Measurements from ENCODE around the gene RAD23A.
"Not testable (repeated sequence)": the region's sequence is repeated elsewhere in the genome, so short reads cannot be mapped to it uniquely, and the experiment has no call there.

The RAD23A gene

DNA sequence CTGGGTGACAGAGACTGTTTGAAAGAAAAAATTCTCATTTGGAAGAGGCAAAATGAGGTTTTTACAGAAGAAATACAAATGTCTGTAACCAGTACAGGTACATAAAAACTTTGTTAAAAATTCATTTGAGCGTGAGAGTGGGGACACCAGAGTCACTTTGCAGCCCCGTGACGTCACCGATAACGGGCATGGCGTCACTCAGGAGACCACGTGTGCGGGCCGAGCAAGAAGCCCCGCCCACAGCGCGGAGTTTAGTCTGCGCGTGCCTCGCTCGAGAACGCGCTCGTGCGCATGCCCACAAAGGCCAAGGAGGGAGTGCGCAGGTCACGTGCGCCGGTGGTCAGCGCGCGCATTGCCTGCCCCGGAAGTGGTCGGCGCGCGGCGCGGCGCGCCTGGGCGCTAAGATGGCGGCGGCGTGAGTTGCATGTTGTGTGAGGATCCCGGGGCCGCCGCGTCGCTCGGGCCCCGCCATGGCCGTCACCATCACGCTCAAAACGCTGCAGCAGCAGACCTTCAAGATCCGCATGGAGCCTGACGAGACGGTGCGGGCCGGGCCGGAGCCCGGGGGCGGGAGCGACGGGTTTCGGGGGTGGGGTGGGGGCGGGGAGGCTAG, at the start of gene RAD23A:
Gene RAD23A, plus strand, starts transcription at position 384 of the 613 bp plus-strand sequence. Its CDS starts 87 bp downstream, at position 471.
- peak; percentile 99 for DNase-seq

DNA sequence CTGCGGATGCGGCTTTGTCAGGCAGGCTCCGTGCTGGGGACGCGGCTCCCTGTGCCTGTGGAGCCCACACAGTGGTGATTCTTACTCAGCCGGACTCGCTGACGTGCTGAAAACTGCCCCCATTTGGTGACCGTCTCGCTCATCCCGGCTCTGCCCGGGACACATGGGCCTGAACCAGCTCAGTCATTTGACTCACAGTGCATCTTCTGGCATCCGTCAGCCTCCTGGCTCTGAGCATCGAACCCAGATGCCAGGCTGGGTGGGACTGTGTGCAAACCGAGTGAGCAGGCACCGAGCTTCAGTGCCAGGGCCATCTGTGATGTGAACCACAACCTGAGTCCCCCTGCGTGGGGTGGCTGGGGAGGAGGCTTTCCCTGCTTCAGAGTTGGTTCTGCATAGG, 49.2 kb upstream of the RAD23A start:
- DNase-seq, result no peak

DNA sequence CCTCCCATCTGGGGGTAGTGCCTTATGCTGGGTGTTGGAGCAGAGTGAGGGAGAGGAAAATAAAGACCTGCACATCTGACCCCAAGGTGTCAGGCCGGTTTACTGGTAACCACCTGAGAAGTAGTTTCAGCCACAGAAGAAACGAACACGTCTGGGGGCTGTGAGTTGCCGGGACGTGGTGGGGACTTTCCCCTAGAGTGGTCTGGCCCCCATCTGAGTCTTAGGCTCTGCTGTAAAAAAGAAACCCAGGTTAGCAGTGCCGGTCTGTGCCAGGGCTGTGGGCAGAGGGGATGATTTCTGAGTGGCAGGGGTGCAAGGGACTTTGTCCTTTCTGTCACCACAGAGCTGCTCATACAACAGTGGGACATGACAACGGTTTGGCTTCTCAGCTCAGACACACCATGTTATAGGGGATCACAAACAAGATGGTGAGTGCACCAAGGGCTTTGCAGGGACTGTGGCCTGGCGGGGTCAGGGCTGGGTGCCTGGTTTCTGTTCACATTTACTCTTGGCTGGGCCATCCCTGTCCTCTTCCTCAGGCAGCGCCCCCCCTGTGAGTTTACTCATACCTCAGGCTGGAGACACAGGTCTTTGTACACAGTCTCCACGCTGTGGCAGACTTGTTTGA, 45.7 kb upstream of the RAD23A start:
- DNase-seq, result no peak

DNA sequence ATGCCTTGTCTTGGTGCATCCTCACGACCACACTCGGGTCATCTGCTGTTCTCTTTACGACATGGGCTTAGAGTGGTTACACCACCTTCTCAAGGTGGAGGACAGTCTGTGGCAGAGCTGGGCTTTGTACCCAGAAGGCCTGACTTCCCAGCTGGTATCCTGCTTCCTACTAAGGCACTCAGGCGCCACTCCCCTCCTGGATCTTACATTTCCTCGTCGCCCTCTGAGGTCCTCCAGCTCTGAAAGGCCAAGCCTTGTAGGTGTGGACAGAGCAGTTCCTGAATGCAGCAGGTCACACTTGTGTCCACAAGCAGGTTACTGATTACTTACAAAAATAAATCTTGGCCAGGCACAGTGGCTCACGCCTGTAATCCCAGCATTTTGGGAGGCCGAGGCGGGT, 38.5 kb upstream of the RAD23A start:
- no peak for DNase-seq

DNA sequence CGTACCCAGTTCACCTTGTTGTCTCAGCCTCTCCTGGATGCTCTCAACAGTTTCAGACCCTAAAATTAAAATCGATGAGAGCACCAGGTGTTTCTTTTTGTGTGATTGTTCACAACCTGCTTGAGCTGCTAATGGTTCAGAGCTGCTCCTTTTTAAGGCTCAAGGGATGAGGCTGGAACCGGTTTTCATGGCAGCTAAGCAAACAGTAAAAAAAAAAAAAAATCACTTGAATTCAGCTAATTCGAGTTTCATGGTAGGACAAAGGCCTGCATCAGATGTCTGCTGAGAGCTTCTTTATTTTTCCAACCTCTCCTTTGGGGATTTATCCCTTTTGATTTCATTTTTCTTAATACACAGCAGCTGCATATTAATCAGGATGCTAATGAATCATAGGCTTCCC, 33.1 kb upstream of the RAD23A start:
- no peak for DNase-seq

DNA sequence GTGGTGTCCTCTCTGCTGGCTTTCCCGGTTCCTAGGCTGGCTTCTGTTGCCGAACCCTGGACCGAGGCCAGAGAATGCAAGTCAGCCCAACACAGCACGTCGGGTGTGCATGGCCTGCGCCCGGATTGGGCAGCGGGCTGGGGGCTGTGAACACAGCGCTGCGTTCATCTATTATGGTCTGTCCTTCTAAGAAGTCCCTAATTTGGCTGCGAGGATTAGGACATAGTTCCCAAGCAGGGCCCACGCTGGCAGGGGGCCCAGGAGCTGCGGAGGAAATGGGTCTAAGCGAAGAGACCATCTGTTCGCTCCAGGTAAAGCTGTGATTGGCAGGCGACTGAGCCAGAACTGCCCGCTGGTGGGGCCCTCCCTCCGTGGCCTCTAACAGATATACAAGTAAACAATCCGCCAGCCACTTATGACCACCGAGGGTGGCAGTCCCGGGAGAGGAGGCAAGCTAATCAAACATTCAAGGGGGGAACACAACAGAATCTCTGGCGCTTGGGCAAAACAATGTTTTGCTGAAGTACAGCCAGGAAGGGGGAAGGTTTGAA, 32.6 kb upstream of the RAD23A start:
- DNase-seq, result no peak

DNA sequence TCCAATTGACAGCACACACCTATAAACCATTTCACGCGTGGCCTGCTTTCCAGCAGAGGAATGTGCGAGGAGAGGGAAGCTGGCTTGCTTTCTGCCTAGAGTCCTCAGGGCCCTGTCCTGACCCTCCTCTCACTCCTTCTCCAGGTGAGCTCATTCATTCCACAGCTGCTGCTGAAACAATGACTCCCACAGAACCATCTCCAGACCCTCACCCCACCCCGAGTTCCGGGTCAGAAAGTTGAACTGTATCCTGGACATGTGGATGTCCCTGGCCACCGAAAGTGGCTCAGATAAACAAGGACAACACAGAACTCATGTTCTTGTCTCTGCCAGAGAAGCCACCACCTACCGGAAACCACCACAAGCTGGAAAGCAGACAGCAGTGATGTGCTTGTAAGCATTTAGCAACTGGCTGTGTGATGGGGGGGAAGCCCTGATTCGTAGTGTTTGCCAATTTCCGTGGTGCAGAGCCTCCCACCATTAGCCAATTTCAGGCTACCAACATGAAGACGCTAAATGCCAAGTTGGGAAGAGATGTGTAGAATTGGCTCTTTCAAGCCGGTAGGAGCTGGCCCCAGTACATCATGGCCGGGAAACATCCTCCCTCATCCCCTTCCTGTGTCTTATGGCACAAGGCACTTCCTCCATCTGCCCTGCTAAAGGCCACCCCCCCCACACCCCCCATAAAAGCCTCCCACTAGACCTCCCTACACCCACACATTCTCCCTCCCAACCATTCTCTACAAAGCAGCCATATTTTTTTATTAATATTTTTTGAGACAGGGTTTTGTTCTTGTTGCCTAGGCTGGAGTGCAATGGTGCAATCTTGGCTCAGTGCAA, 31.6 kb upstream of the RAD23A start:
- DNase-seq, result peak; percentile 51

DNA sequence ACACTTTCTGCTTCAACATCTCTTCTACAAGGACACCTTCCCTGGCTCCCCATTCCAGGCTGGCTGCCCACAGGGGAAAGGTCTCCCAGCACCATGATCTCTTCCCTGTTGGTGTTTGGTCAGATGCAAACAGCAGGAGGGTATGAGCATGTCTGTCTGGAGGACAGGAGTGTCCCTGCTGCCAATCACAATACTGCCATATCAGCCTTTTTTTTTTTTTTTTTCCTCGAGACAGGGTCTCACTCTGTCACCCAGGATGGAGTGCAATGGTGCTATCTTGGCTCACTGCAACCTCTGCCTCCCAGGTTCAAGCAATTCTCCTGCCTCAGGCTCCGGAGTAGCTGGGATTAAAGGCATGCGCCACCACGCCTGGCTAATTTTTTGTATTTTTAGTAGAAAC, 29.8 kb upstream of the RAD23A start:
- not testable (repeated sequence) for DNase-seq

DNA sequence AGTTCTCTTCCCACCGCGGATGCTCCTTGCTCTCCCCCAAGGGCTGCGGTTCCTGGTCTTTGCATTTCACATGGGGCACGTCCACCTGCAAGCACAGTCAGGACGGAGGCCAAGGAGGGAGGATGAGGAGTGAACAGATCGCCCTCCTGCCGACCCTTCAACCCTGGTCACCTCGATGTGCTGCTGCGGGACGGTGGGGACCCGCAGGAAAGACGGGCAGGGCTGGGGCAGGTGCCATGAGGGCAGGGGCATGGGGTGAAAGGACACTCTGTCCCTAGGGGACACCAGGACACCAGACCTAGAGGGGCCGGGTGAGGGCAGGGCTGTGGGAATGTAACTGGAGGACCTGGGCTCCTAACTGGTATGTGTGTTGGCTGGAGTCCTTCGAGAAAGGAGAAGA, 27.4 kb upstream of the RAD23A start:
- no peak for DNase-seq

DNA sequence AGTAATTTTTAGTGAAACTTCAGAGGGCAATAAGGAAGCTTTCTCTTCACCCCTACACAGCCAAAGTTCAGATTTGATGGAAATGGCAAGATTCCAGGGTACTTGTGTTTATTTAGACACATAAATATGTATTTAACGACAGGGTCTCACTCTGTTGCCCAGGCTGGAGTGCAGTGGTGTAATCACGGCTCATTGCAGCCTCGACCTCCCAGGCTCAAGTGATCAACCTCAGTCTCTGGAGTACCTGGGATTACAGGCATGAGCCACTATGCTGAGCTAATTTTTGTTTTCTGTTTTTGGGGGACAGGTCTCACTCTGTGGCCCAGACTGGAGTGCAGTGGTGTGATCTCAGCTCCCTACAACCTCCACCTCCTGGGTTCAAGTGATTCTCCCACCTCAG, 24.6 kb upstream of the RAD23A start:
- DNase-seq, result no peak

DNA sequence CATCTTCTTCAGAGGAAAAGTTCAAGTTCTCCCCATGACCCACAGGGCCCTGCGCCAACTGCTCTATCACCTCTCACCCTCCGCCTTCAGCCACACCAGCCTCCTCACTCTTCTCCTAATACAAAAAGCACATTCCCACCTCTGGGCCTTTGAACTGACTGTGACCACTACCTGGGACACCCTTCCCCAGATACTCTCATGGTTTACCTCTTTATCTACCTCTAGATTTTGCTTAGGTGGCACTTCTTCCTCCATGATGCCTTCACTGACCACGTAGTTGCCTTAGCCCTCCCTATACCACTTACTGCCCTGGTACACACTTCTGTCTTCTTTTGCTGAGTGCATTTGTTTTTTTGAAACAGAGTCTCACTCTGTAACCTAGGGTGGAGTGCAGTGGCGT, 22.7 kb upstream of the RAD23A start:
- no peak for DNase-seq

DNA sequence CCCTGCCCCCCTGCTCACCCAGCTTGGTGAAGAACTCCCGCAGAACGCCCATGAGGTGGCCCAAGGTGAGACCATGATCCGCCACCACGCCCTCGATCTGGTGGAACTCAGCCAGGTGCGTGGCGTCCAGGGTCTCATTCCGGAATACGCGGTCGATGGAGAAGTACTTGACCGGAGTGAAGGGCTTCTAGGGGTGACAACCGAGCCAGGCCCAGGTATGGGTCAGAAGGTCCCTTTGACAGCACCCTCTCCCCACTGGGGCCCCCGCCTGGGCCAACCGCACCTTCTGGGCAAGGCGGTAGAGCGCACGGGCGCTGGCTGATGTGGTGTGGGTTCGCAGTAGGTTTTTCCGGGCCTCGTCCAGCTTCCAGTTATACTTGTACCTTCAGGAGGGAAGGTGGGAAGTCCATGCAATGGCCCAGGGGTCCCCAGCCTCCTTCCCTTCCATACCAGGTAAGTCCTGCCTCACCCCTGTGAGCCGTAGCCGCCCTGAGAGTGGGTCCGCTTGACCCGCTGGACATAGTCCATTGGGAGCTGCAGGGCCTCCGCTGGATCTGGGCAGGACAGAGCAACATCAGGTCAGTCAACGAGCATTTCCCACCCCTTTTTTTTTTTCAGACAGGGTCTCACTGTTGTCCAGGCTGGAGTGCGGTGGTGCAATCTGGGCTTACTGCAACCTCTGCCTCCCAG, 20.9 kb upstream of the RAD23A start:
- DNase-seq, result no peak

DNA sequence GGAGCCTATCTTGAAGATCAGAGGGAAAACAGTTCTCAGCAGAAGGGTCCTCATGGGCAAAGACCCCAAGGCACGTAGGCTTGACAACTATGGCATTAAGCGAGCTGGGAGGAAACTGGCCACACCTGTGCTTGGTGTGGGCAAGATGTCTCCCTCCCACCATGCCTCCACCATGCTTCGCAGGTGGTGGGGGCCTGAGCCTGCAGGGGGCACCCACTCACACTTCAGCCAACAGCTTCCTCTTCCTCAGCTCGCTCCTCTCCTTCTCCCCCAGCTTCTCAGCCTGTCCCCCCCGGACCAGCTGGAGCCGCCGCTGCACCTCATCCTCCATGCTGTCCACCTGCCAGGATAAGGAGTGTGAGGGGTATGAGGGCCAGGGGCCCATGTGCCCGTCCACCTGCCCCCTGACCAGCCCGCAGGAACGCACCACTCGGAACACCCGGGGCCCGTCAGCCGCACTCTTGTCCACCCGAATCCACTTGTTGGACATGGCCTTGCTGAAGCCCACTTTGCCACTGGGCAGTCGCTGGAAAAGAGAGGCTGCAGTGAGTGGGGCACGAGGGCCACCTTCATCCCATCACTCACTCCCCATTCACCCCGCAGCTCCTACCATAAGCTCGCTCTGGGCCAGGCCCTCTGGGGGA, 15.5 kb upstream of the RAD23A start:
- DNase-seq, result no peak

DNA sequence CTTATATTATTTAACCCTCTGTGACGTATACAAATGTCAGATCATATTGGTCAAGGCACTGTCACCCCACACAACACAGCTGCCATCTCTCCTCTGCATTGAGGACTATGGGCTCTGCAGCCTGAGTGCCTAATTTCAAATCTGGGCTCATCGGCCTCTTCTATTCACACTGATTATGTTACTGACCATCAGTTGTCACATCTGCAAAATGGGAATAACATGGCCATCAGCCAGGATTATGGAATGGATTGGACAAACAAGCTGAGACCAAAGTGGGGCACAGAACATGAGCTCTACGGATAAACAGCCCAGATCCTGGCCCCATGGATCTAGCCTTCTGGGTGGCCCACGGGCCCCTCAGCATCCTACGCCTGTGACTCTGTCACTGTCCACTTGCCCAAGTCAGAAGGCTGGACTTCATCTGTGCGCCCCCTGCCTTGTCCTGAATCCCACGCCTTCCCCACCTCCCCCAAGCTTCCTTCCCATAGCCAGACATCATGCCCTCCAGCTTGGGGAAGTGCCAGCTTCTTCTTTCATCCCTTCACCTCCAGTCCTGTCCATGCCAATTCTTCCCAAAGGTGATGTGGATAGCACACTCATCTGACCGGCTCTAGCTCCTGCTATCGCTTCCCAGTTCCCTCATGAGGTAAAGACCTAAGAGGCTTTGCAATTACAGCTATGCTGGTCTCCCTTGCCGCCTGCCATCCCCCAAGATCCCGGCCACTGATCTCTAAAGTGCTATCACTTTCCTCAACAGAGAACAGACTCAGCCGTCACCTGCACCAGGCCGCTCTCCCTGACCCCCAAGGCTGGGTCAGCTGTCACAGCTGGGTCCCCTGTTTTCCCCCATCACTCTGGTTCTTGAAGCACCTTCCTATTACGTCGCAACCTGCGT, 13.0 kb upstream of the RAD23A start:
- DNase-seq, result no peak

DNA sequence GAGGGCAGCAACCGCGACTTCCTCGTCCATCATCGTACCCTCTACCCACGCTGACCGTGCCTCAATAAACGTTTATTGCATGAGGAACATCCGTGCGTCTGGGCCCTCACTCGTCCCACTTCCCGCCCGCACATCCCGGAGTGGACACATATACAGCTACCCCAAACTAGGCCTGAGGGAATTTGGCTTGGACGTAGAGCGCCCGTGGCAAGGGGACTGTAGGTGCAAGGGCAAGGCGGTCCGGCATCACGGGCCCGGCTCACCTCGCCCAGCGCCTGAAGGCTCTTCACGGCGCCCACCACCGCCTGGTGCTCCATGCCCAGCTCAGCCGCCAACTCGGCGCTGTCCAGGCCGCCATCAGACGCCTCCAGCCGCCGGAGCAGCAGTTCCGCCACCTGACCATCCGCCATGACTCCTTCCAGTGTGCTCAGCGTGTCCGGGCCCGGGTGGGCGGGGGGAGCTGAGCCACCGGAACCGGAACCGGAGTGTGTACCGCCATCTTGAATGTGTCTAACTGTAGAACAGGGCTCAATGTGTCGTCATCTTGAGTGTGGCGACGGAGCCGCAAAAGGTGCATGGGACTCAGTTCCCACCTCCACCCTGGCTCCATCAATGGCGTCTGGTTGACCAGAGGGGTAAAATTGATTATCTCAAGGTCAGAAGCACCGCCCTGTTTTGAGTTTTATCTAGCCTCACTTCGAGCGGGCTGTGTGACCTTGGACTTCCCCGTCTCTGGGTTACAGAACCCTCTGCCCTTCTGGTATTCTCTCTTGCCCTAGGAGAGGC, 12.2 kb upstream of the RAD23A start, which contains the start of gene FARSA:
Gene FARSA, minus strand, starts transcription at position 425 of the 786 bp plus-strand sequence. Its CDS starts 15 bp downstream, at position 410.
- peak; percentile 92 for DNase-seq

DNA sequence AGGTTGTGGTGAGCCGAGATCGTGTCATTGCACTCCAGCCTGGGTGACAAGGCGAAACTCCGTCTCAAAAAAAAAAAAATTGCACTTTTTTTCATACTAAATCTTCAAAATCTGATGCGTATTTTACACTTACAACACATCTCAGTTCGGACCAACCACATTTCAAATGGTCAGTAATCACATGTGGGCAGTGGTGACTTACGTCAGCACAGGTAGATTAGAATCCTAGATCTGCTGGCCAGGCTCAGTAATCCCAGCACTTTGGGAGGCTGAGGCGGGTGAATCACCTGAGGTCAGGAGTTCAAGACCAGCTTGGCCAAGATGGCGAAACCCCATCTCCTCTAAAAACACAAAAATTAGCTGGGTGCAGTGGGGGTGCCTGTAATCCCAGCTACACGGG, 10.6 kb upstream of the RAD23A start:
- DNase-seq, result no peak

DNA sequence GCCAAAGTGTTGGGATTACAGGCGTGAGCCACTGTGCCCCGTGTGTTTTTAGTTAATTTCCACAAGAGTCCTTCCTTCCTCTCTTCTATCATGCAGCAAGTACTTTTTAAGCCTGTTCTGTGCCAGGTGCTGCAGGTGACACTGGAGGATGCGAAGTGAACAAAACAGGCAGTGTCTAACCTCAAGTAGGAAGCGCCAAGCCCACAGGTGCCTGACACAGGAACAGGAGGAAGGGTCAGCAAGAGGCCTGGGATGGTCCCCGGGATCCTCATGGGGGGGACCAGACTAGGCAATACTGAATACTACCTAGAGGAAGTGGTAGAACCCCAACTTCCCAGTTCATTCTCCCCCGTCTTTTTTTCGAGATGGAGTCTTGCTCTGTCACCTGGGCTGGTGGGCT, 9.1 kb upstream of the RAD23A start:
- no peak for DNase-seq

DNA sequence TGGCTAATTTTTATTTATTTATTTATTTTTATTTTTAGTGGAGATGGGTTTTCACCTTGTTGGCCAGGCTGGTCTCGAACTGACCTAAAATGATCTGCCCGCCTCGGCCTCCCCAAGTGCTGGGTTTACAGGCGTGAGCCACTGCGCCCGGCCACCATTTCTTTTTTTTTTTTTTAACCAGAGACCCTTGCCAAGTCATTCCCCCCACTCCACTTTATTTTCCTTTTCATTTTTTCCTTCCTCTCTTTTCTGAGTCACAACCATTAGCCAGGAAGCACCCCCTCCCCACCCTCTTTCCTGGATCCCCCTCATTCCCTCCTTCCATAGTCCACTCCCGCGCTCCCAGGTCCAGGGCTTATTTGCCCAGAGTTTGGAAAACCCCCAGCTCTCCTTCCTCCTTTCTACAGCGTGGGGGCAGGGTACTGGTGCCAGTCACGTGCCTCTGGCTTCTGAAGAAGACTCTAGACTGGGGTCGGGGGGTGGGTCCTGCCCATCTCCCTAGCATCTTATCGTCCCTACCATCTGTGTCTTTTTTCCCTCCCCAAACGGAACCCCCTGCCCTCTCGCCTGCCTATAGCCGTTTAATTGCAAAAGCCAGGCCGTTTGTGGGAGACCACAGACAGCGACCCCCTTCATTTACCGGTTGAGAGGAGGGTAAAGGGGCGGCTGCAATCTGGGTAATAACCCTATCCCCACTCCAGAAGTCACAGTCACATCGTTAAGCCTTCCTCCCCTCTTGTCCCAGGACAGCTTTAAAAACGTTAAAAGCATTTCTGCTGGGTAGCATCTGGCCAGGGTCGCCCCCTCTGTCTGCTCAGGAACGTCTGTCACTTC, 8.4 kb upstream of the RAD23A start:
- DNase-seq, result no peak

DNA sequence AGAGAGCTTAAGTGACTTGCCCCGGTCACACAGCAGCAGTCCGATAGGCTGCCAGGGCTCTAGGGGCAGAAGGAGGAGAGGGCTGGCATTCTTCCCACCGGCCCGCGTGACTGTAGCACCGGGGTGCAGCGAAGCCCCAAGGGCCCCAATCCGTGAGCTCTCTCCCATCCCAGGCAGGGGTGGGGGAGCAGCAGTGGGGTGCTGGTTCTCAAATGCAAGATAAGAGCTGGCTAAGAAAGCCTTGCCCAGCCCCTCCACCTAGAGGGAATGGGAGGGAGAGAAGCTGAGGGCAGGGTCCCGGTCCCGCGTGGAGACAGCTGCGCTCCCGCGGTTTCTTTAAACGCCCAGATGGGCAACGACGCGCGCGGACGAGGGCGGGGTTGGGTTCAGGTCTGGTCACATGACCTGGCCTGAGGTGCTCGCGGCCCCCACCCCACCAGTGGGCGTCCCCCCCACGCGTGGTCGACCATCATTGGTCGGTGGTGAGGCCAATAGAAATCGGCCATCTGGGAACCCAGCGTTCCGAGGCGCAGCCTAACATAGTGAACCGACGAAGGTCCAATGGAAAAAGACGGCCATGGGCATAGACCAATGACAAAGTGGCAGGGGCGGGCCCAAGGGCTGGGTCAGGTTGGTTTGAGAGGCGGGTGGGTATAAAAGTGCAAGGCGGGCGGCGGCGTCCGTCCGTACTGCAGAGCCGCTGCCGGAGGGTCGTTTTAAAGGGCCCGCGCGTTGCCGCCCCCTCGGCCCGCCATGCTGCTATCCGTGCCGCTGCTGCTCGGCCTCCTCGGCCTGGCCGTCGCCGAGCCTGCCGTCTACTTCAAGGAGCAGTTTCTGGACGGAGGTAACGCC, 7.5 kb upstream of the RAD23A start, which contains the start of gene CALR:
Gene CALR, plus strand, starts transcription at position 683 of the 852 bp plus-strand sequence. Its CDS starts 71 bp downstream, at position 754.
- peak; percentile 100 for DNase-seq
